H9 (cell line): ENCODE measurements around the gene UQCR10. TPM values are rescaled to one million over a fixed set of nuclear protein-coding genes. Genes with fewer than 3 reads are reported as not detected.

Experiments used
- DNase-seq: peaks from one replicate; pipeline ENCODE4 v3.0.0-alpha.2; 2017
- H2AFZ ChIP-seq: one replicate; pipeline ENCODE4 v1.6.1; 2013; ENCODE audit warnings: mild to moderate bottlenecking, low read length, control low read depth, moderate library complexity
- H2AK5ac ChIP-seq: 2 replicates; pipeline ENCODE4 v1.6.1; 2013; ENCODE audit warnings: low read length, control low read depth, mixed read lengths; ENCODE audit not compliant: insufficient read length
- H2BK120ac ChIP-seq: one replicate; pipeline ENCODE4 v1.6.1; 2013; ENCODE audit warnings: low read depth, mild to moderate bottlenecking, low read length, control low read depth, inconsistent platforms; ENCODE audit not compliant: poor library complexity, severe bottlenecking
- H2BK12ac ChIP-seq: 2 replicates; pipeline ENCODE4 v1.6.1; 2013; ENCODE audit warnings: low read length, control low read depth, mixed read lengths, low read depth; ENCODE audit not compliant: insufficient read length
- H2BK15ac ChIP-seq: 2 replicates; pipeline ENCODE4 v1.6.1; 2013; ENCODE audit warnings: low read depth, low read length, control low read depth
- H2BK20ac ChIP-seq: one replicate; pipeline ENCODE4 v1.6.1; 2013; ENCODE audit warnings: low read depth, mild to moderate bottlenecking, low read length, control low read depth, inconsistent platforms; ENCODE audit not compliant: poor library complexity, severe bottlenecking
- H2BK5ac ChIP-seq: 2 replicates; pipeline ENCODE4 v1.6.1; 2013; ENCODE audit warnings: low read length, control low read depth, mixed read lengths; ENCODE audit not compliant: insufficient read length
- H3K14ac ChIP-seq: 2 replicates; pipeline ENCODE4 v1.6.1; 2013; ENCODE audit warnings: low read length, control low read depth; ENCODE audit not compliant: insufficient read depth
- H3K18ac ChIP-seq: 2 replicates; pipeline ENCODE4 v1.6.1; 2013; ENCODE audit warnings: low read depth, mild to moderate bottlenecking, mixed read lengths, low read length, control low read depth; ENCODE audit not compliant: insufficient read length
- H3K23ac ChIP-seq: 2 replicates; pipeline ENCODE4 v1.6.1; 2013; ENCODE audit warnings: low read length, control low read depth, mixed read lengths, low read depth; ENCODE audit not compliant: insufficient read length
- H3K23me2 ChIP-seq: 2 replicates; pipeline ENCODE4 v1.6.1; 2013; ENCODE audit warnings: low read depth, mild to moderate bottlenecking, mixed read lengths, low read length, control low read depth; ENCODE audit not compliant: insufficient read length, poor library complexity, severe bottlenecking
- H3K27ac ChIP-seq: 2 replicates; pipeline ENCODE4 v1.5.1; 2013; ENCODE audit warnings: low read length, control low read depth, mixed read lengths, low read depth; ENCODE audit not compliant: insufficient read length
- H3K27me3 ChIP-seq: 2 replicates; pipeline ENCODE4 v1.6.1; 2013; ENCODE audit warnings: low read length, control low read depth, inconsistent platforms; ENCODE audit not compliant: insufficient read depth
- H3K4ac ChIP-seq: 2 replicates; pipeline ENCODE4 v1.6.1; 2013; ENCODE audit warnings: low read depth, mild to moderate bottlenecking, control low read depth, inconsistent platforms, low read length, moderate library complexity
- H3K4me1 ChIP-seq: 2 replicates; pipeline ENCODE4 v1.6.1; 2013; ENCODE audit warnings: low read length, control low read depth, inconsistent platforms; ENCODE audit not compliant: insufficient read depth
- H3K4me2 ChIP-seq: 2 replicates; pipeline ENCODE4 v1.6.1; 2013; ENCODE audit warnings: low read length, control low read depth, mixed read lengths; ENCODE audit not compliant: insufficient read length, insufficient read depth
- H3K56ac ChIP-seq: 2 replicates; pipeline ENCODE4 v1.6.1; 2013; ENCODE audit warnings: low read depth, mild to moderate bottlenecking, mixed read lengths, low read length, control low read depth; ENCODE audit not compliant: insufficient read length
- H3K79me1 ChIP-seq: 2 replicates; pipeline ENCODE4 v1.6.1; 2013; ENCODE audit warnings: low read depth, mild to moderate bottlenecking, moderate library complexity, low read length, control low read depth, inconsistent platforms; ENCODE audit not compliant: insufficient read depth, poor library complexity, severe bottlenecking
- H3K79me2 ChIP-seq: 2 replicates; pipeline ENCODE4 v1.6.1; 2013; ENCODE audit warnings: low read length, control low read depth, inconsistent platforms; ENCODE audit not compliant: insufficient read depth
- H3K9ac ChIP-seq: 2 replicates; pipeline ENCODE4 v1.6.1; 2013; ENCODE audit warnings: low read length, control low read depth, mixed read lengths; ENCODE audit not compliant: insufficient read length; ENCODE audit errors: extremely low read depth
- H3K9me3 ChIP-seq: one replicate; pipeline ENCODE4 v1.6.1; 2013; ENCODE audit warnings: low read depth, low read length, inconsistent platforms; ENCODE audit not compliant: control insufficient read depth
- H3T11ph ChIP-seq: one replicate; pipeline ENCODE4 v1.6.1; 2013; ENCODE audit warnings: mild to moderate bottlenecking, low read length, control low read depth, inconsistent platforms
- H4K20me1 ChIP-seq: one replicate; pipeline ENCODE4 v1.6.1; 2013; ENCODE audit not compliant: control insufficient read depth, insufficient read length, insufficient read depth
- H4K5ac ChIP-seq: 2 replicates; pipeline ENCODE4 v1.6.1; 2013; ENCODE audit warnings: low read depth, mild to moderate bottlenecking, mixed read lengths, low read length, control low read depth; ENCODE audit not compliant: insufficient read length
- H4K8ac ChIP-seq: replicated peaks from 2 replicates; pipeline ENCODE4 v1.6.1; 2013; ENCODE audit warnings: low read length, control low read depth, mixed read lengths, low read depth; ENCODE audit not compliant: insufficient read length
- H4K91ac ChIP-seq: 2 replicates; pipeline ENCODE4 v1.6.1; 2013; ENCODE audit warnings: low read depth, mild to moderate bottlenecking, moderate library complexity, mixed read lengths, low read length, control low read depth; ENCODE audit not compliant: insufficient read length
- H3K27ac Mint-ChIP-seq, 3 experiments: 2 replicates in 2 of 3; 3 replicates in 1 of 3; pipeline ENCODE4 v1.8.0; 2020 to 2021; ENCODE audit warnings: mixed read lengths in 3 of 3, mild to moderate bottlenecking in 1 of 3, moderate library complexity in 1 of 3
- H3K27me3 Mint-ChIP-seq: 2 replicates; pipeline ENCODE4 v1.8.0; 2021; ENCODE audit warnings: low read depth, mild to moderate bottlenecking, moderate library complexity, mixed read lengths
- H3K36me3 Mint-ChIP-seq, 3 experiments: 2 replicates in 2 of 3; 3 replicates in 1 of 3; pipeline ENCODE4 v1.8.0; 2020 to 2021; ENCODE audit warnings: low read depth in 3 of 3, mixed read lengths in 3 of 3; ENCODE audit not compliant: insufficient read depth in 1 of 3
- H3K4me1 Mint-ChIP-seq, 2 experiments: 2 replicates each; pipeline ENCODE4 v1.8.0; 2020; ENCODE audit warnings: mixed read lengths in 2 of 2
- H3K4me3 Mint-ChIP-seq, 2 experiments: 2 replicates in 1 of 2; 3 replicates in 1 of 2; pipeline ENCODE4 v1.8.0; 2020 to 2021; ENCODE audit warnings: mild to moderate bottlenecking in 2 of 2, mixed read lengths in 2 of 2, moderate library complexity in 1 of 2
- H3K9me3 Mint-ChIP-seq, 2 experiments: 2 replicates in 1 of 2; 3 replicates in 1 of 2; pipeline ENCODE4 v1.8.0; 2020; ENCODE audit warnings: mild to moderate bottlenecking in 2 of 2, mixed read lengths in 2 of 2, moderate library complexity in 1 of 2
- CTCF ChIP-seq: fragments of 200-600 bp; sonication (generic); conservative IDR thresholded peaks from 3 replicates; pipeline ENCODE4 v1.8.0; 2021; ENCODE audit warnings: antibody characterized with exemption, mild to moderate bottlenecking
- WGBS: extraction: QIAGEN DNeasy Blood & Tissue Kit; methylation state at CpG from one replicate; pipeline ENCODE4 v1.1.7; 2013; ENCODE audit warnings: missing lambda C conversion rate, low lambda C conversion rate, mixed read lengths; ENCODE audit not compliant: insufficient read length; ENCODE audit errors: extremely low coverage; 5-methylcytosine and 5-hydroxymethylcytosine counted together
- total RNA-seq: library from RNA; stranded (reverse); gene quantifications from 2 replicates; pipeline ENCODE4 v1.2.1, GENCODE V29; 2021

Gene UQCR10
- total RNA-seq, 1 experiment from 2014 or later: 124 TPM

- H2BK120ac ChIP-seq: no peak overlapping the region
- no peak for TF ChIP-seq CTCF
- Mint-ChIP-seq H3K27me3 (no peaks in the 10 kb centered on the region), H3K9me3 (peaks cover 3% of the 10 kb centered on the region in 2 experiments; a peak in 3 of 5 replicates), H3K4me3 (no peak overlapping the region), H3K4me1 (peaks cover 12 to 14% of the 10 kb centered on the region in 2 experiments), H3K36me3 (peaks cover 0 to 5% (median 5%) of the 10 kb centered on the region in 3 experiments; a peak in 3 of 7 replicates), H3K27ac (no peak overlapping the region)
- H4K8ac ChIP-seq: no peak overlapping the region
- H2AFZ ChIP-seq: no peak overlapping the region
- no peak overlapping the region for H3K56ac ChIP-seq
- no peak overlapping the region for H2AK5ac ChIP-seq
- no peak overlapping the region for H3K14ac ChIP-seq
- H3K79me2 ChIP-seq: no peaks in the 10 kb centered on the region
- H3K4me1 ChIP-seq: no peaks in the 10 kb centered on the region
- H3K4ac ChIP-seq: no peak overlapping the region
- no peak for DNase-seq
- peaks cover 4% of the 10 kb centered on the region for H3K23me2 ChIP-seq
- no peak overlapping the region for H3K27ac ChIP-seq
- no peak overlapping the region for H2BK15ac ChIP-seq
- H3K9ac ChIP-seq: no peak overlapping the region
- no peaks in the 10 kb centered on the region for H3K79me1 ChIP-seq
- no peaks in the 10 kb centered on the region for H3K27me3 ChIP-seq
- no peak overlapping the region for H3K23ac ChIP-seq
- H2BK12ac ChIP-seq: no peak overlapping the region
- H4K20me1 ChIP-seq: no peaks in the 10 kb centered on the region
- H3K18ac ChIP-seq: no peak overlapping the region
- no peak overlapping the region for H3T11ph ChIP-seq
- no peak overlapping the region for H2BK5ac ChIP-seq
- no peak overlapping the region for H4K5ac ChIP-seq
- no peak overlapping the region for H4K91ac ChIP-seq
- no peaks in the 10 kb centered on the region for H3K9me3 ChIP-seq
- no peak overlapping the region for H2BK20ac ChIP-seq
- WGBS: no CpG with 5 or more reads among the region's 17 CpGs
- H3K4me2 ChIP-seq: no peak overlapping the region
Observed at GRCh38 chr22:29739346-29739875, 27.8 kb upstream of the UQCR10 start.
